Glutamatergic neuron (in vitro differentiated cells): ENCODE measurements around the gene ZNF557. TPM values are rescaled to one million over a fixed set of nuclear protein-coding genes. Genes with fewer than 3 reads are reported as not detected.

ENCODE experiments used
- DNase-seq: peaks from one replicate; pipeline ENCODE4 v3.0.0; 2022
- H3K27ac Mint-ChIP-seq: one replicate; pipeline ENCODE4 v1.8.0; 2020; ENCODE audit warnings: mild to moderate bottlenecking, mixed read lengths, inconsistent platforms; ENCODE audit not compliant: unreplicated experiment
- H3K27me3 Mint-ChIP-seq: one replicate; pipeline ENCODE4 v1.8.0; 2020; ENCODE audit warnings: mild to moderate bottlenecking, moderate library complexity, mixed read lengths, inconsistent platforms; ENCODE audit not compliant: unreplicated experiment
- H3K36me3 Mint-ChIP-seq: one replicate; pipeline ENCODE4 v1.8.0; 2020; ENCODE audit warnings: mild to moderate bottlenecking, mixed read lengths, inconsistent platforms; ENCODE audit not compliant: unreplicated experiment
- H3K4me1 Mint-ChIP-seq: one replicate; pipeline ENCODE4 v1.8.0; 2020; ENCODE audit warnings: mild to moderate bottlenecking, low read depth, mixed read lengths, inconsistent platforms; ENCODE audit not compliant: unreplicated experiment
- H3K4me3 Mint-ChIP-seq: one replicate; pipeline ENCODE4 v1.8.0; 2020; ENCODE audit warnings: mild to moderate bottlenecking, mixed read lengths, inconsistent platforms; ENCODE audit not compliant: unreplicated experiment
- H3K9me3 Mint-ChIP-seq: one replicate; pipeline ENCODE4 v1.8.0; 2020; ENCODE audit warnings: mild to moderate bottlenecking, moderate library complexity, mixed read lengths, inconsistent platforms; ENCODE audit not compliant: unreplicated experiment
- CTCF ChIP-seq: fragments of 200-600 bp; sonication (generic); IDR thresholded peaks from one replicate; pipeline ENCODE4 v1.5.0; 2021; ENCODE audit not compliant: partially characterized antibody, unreplicated experiment
- total RNA-seq: library from RNA; stranded (reverse); fragmentation: NEBNext Ultra II Directional; extraction: Animal tissue kit (Norgen Biotek cat#: 25700); gene quantifications from one replicate; pipeline ENCODE4 v1.2.1, GENCODE V29; 2021; ENCODE audit not compliant: unreplicated experiment

Gene ZNF557
- total RNA-seq, 1 donor from 2014 or later, result 13.7 TPM

- no peak for TF ChIP-seq CTCF
- no peak overlapping the region for H3K4me3 Mint-ChIP-seq
- H3K36me3 Mint-ChIP-seq, result peaks cover 8% of the 10 kb centered on the region
- no peaks in the 10 kb centered on the region for H3K4me1 Mint-ChIP-seq
- no peak for DNase-seq
- H3K27me3 Mint-ChIP-seq, result peaks cover 4% of the 10 kb centered on the region
- H3K27ac Mint-ChIP-seq, result no peak overlapping the region
- peaks cover under 1% of the 10 kb centered on the region for H3K9me3 Mint-ChIP-seq
Observed at GRCh38 chr19:7117248-7117647, 47.7 kb downstream of the ZNF557 start.

GRCh38 chr19:7119582-7119981 is 50.1 kb downstream of the ZNF557 start:
- H3K9me3 Mint-ChIP-seq, result peaks cover 1% of the 10 kb centered on the region
- no peak for TF ChIP-seq CTCF
- H3K27ac Mint-ChIP-seq, result no peak overlapping the region
- no peak for DNase-seq
- H3K27me3 Mint-ChIP-seq, result peaks cover 5% of the 10 kb centered on the region
- H3K4me1 Mint-ChIP-seq, result no peaks in the 10 kb centered on the region
- no peak overlapping the region for H3K4me3 Mint-ChIP-seq
- peaks cover 13% of the 10 kb centered on the region for H3K36me3 Mint-ChIP-seq

GRCh38 chr19:7120499-7120898 is 51.0 kb downstream of the ZNF557 start:
- H3K27me3 Mint-ChIP-seq, result peaks cover 6% of the 10 kb centered on the region
- TF ChIP-seq CTCF, result no peak
- peaks cover 8% of the 10 kb centered on the region for H3K9me3 Mint-ChIP-seq
- H3K4me1 Mint-ChIP-seq, result no peaks in the 10 kb centered on the region
- no peak overlapping the region for H3K4me3 Mint-ChIP-seq
- H3K27ac Mint-ChIP-seq, result no peak overlapping the region
- no peak for DNase-seq
- H3K36me3 Mint-ChIP-seq, result peaks cover 22% of the 10 kb centered on the region

- Mint-ChIP-seq H3K27ac (no peak overlapping the region), H3K4me3 (no peak overlapping the region), H3K9me3 (peaks cover 8% of the 10 kb centered on the region), H3K4me1 (no peaks in the 10 kb centered on the region), H3K36me3 (peaks cover 27% of the 10 kb centered on the region), H3K27me3 (peaks cover 6% of the 10 kb centered on the region)
- TF ChIP-seq CTCF, result no peak
- no peak for DNase-seq
Observed at GRCh38 chr19:7122701-7123100, 53.2 kb downstream of the ZNF557 start.

GRCh38 chr19:7124782-7125181 is 55.3 kb downstream of the ZNF557 start:
- TF ChIP-seq CTCF, result no peak
- H3K4me1 Mint-ChIP-seq, result no peaks in the 10 kb centered on the region
- H3K4me3 Mint-ChIP-seq, result no peak overlapping the region
- DNase-seq, result no peak
- peaks cover 10% of the 10 kb centered on the region for H3K9me3 Mint-ChIP-seq
- no peak overlapping the region for H3K27ac Mint-ChIP-seq
- peaks cover 2% of the 10 kb centered on the region for H3K27me3 Mint-ChIP-seq
- H3K36me3 Mint-ChIP-seq, result peaks cover 27% of the 10 kb centered on the region
